Measurements from ENCODE around the gene ATXN1.
A peak's percentile ranks its signal among the peaks of the same experiment; 100 is the strongest.

GRCh38 chr6:16409531-16410441 lies 351.5 kb downstream of the ATXN1 start:
- TF ChIP-seq CTCF (IDR thresholded peaks at IDR 0.05) (peak in 1 of 3 donors; percentile 45), POLR2A (IDR thresholded peaks at IDR 0.05) (no peak)

Data from lower leg skin (tissue), 3 donors.